Hepatocyte (in vitro differentiated cells): ENCODE results near the gene PLEKHA5.

Source experiments
- EZH2 ChIP-seq: fragments of 200-600 bp; sonication (generic); IDR thresholded peaks from 2 replicates; pipeline ENCODE4 v1.6.1; 2016; ENCODE audit warnings: antibody characterized with exemption, mild to moderate bottlenecking, borderline replicate concordance
- TF ChIP-seq, protein P1 (sequence below): fragments of 200-600 bp; sonication (generic); IDR thresholded peaks from 2 replicates; pipeline ENCODE4 v1.5.1; 2016; ENCODE audit warnings: antibody characterized with exemption, mild to moderate bottlenecking; ENCODE audit not compliant: poor library complexity

DNA sequence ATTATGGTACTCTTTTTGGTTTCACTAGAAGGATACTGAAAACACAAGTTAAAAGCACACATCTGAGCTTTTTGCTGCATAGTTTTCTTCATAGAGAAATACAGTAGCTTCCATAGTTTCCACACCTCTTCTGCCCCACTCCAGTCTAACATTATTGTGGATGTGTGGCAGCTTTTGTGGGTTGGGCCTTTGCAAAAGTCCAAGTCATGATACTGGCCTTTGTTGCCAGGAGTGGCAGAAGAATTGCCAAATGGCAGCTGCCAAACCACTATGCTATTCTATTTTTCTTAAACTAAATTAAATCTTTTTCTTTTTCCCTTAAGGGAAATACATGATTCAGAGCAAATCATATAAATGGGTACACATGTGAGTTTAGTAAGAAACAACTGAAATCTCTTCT, 114.8 kb downstream of the PLEKHA5 start:
- no peak for TF ChIP-seq EZH2
- TF ChIP-seq, protein P1, sequence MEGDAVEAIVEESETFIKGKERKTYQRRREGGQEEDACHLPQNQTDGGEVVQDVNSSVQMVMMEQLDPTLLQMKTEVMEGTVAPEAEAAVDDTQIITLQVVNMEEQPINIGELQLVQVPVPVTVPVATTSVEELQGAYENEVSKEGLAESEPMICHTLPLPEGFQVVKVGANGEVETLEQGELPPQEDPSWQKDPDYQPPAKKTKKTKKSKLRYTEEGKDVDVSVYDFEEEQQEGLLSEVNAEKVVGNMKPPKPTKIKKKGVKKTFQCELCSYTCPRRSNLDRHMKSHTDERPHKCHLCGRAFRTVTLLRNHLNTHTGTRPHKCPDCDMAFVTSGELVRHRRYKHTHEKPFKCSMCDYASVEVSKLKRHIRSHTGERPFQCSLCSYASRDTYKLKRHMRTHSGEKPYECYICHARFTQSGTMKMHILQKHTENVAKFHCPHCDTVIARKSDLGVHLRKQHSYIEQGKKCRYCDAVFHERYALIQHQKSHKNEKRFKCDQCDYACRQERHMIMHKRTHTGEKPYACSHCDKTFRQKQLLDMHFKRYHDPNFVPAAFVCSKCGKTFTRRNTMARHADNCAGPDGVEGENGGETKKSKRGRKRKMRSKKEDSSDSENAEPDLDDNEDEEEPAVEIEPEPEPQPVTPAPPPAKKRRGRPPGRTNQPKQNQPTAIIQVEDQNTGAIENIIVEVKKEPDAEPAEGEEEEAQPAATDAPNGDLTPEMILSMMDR, result no peak
